Measurements from ENCODE around the gene ZNF521. TPM values are rescaled to one million over a fixed set of nuclear protein-coding genes. Genes with fewer than 3 reads are reported as not detected.

ZNF521 gene
- polyA plus RNA-seq, 3 donors = 0.07 to 0.20 TPM; not detected in 1

DNA sequence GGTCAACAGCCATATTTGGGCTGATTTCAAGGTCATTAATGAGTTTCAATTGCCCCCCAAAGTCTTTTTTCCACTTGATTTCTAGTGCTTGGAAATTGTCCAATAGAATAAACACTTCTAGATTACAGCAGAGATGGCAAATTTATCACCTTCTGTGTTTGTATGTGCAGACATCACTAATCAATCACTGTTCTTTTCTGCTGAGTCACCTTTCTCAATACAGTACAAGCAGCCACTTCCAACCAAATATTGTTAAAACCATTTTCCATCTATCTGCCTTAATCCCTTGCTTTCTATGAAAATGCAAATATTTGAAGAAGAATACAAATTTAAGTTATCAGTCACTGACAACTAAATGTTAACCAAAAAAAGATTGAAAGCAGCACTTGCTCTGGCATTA, 40.2 kb upstream of the ZNF521 start:
- no peaks in the 10 kb centered on the region for H4K20me1 ChIP-seq (ENCODE audit: insufficient read depth, low read length)
- no peaks in the 10 kb centered on the region for H3K27me3 ChIP-seq (ENCODE audit: control insufficient read depth in 2 of 2, insufficient read depth in 2 of 2, low read length in 2 of 2)
- H3K9ac ChIP-seq (ENCODE audit: insufficient read depth, low read length, poor library complexity, severe bottlenecking) = no peak overlapping the region
- no peaks in the 10 kb centered on the region for H3K36me3 ChIP-seq (replicated peaks in 1 of 2; ENCODE audit: control insufficient read depth in 1 of 2, insufficient read depth in 2 of 2, low read length in 2 of 2)
- H3K27ac ChIP-seq (ENCODE audit: low read depth in 1 of 2, low read length in 2 of 2) = no peak overlapping the region
- H3K9me3 ChIP-seq (replicated peaks in 1 of 2; ENCODE audit: control insufficient read depth in 1 of 2, insufficient read depth in 1 of 2, low read length in 2 of 2) = peaks cover 5 to 15% of the 10 kb centered on the region in 2 donors
- no peak overlapping the region for H3K4me2 ChIP-seq (replicated peaks; ENCODE audit: extremely low read depth, low read length, poor library complexity, severe bottlenecking)
- Mint-ChIP-seq H3K9me3 (peaks cover 4 to 28% (median 16%) of the 10 kb centered on the region in 7 donors), H3K27me3 (ENCODE audit: low read depth in 3 of 3) (peaks cover 0 to 2% (median 0%) of the 10 kb centered on the region in 3 donors), H3K4me3 (no peak overlapping the region), H3K4me1 (no peaks in the 10 kb centered on the region), H3K36me3 (no peaks in the 10 kb centered on the region), H3K27ac (no peak overlapping the region)
- H3K4me3 ChIP-seq (replicated peaks in 1 of 3; ENCODE audit: low read depth in 2 of 3, low read length in 3 of 3) = no peak overlapping the region
- H2AFZ ChIP-seq (ENCODE audit: insufficient read depth, low read depth, low read length, poor library complexity, severe bottlenecking) = no peak overlapping the region
- no peak for DNase-seq
- intact Hi-C loops (cut with micrococcal nuclease) = no loop called here
- TF ChIP-seq, protein P1, sequence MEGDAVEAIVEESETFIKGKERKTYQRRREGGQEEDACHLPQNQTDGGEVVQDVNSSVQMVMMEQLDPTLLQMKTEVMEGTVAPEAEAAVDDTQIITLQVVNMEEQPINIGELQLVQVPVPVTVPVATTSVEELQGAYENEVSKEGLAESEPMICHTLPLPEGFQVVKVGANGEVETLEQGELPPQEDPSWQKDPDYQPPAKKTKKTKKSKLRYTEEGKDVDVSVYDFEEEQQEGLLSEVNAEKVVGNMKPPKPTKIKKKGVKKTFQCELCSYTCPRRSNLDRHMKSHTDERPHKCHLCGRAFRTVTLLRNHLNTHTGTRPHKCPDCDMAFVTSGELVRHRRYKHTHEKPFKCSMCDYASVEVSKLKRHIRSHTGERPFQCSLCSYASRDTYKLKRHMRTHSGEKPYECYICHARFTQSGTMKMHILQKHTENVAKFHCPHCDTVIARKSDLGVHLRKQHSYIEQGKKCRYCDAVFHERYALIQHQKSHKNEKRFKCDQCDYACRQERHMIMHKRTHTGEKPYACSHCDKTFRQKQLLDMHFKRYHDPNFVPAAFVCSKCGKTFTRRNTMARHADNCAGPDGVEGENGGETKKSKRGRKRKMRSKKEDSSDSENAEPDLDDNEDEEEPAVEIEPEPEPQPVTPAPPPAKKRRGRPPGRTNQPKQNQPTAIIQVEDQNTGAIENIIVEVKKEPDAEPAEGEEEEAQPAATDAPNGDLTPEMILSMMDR (IDR thresholded peaks at IDR 0.05) = no peak
- H3K4me1 ChIP-seq (ENCODE audit: control insufficient read depth in 1 of 2, insufficient read depth in 2 of 2, low read length in 2 of 2) = no peaks in the 10 kb centered on the region
- no peaks in the 10 kb centered on the region for H3K79me2 ChIP-seq (ENCODE audit: insufficient read depth, low read length)

DNA sequence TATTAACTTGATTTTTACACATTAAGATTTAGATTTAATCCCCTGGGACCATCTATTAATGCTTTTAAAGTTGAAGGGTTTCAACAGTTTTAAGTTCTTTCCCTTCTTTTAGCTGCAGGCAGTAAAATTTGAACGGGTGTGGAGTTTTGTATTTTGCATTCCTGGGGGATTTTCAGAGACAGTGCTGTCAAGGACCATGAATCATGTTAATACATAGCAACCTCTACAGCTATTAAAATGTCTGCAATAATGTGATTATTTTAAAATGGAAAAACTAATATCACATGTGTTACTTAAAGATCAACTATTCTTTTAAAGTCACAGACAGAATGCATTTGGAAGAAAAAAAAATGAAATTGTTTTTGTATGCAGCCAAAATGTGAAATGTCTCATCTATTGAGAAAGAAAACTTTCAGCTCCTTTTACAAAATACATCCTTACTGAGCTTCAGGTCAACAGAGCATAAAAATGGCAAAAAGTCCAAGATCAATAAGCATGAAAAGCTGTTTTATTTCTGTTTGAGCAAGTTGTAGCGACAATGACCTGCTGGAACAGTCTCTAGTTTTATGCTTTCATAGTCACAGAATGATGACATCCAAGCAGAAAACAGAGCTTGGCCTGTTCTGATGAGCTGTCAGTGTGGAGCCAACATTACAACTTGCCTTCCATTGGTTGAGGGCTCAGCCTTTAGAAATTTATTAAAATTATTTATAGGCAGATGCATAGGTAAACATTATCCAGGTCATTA, 21.6 kb upstream of the ZNF521 start:
- no peaks in the 10 kb centered on the region for H3K9me3 Mint-ChIP-seq
- no peaks in the 10 kb centered on the region for H3K27me3 ChIP-seq (ENCODE audit: control insufficient read depth in 2 of 2, insufficient read depth in 2 of 2, low read length in 2 of 2)
- TF ChIP-seq, protein P1 (IDR thresholded peaks at IDR 0.05) = no peak
- H3K9ac ChIP-seq (ENCODE audit: insufficient read depth, low read length, poor library complexity, severe bottlenecking) = no peak overlapping the region
- no peaks in the 10 kb centered on the region for H3K36me3 ChIP-seq (replicated peaks in 1 of 2; ENCODE audit: control insufficient read depth in 1 of 2, insufficient read depth in 2 of 2, low read length in 2 of 2)
- H3K4me3 ChIP-seq (replicated peaks in 1 of 3; ENCODE audit: low read depth in 2 of 3, low read length in 3 of 3) = no peak overlapping the region
- 100% methylated on average over 1 of the region's 2 CpGs for WGBS (ENCODE audit: insufficient coverage)
- no peaks in the 10 kb centered on the region for H3K36me3 Mint-ChIP-seq
- DNase-seq = no peak
- H3K4me3 Mint-ChIP-seq = no peak overlapping the region
- no peaks in the 10 kb centered on the region for H3K4me1 Mint-ChIP-seq
- H3K4me1 ChIP-seq (ENCODE audit: control insufficient read depth in 1 of 2, insufficient read depth in 2 of 2, low read length in 2 of 2) = no peaks in the 10 kb centered on the region
- no peaks in the 10 kb centered on the region for H3K9me3 ChIP-seq (replicated peaks in 1 of 2; ENCODE audit: control insufficient read depth in 1 of 2, insufficient read depth in 1 of 2, low read length in 2 of 2)
- no peak overlapping the region for H2AFZ ChIP-seq (ENCODE audit: insufficient read depth, low read depth, low read length, poor library complexity, severe bottlenecking)
- H3K27me3 Mint-ChIP-seq (ENCODE audit: low read depth in 3 of 3) = peaks cover 1 to 3% (median 2%) of the 10 kb centered on the region in 3 donors
- H4K20me1 ChIP-seq (ENCODE audit: insufficient read depth, low read length) = no peaks in the 10 kb centered on the region
- H3K27ac Mint-ChIP-seq = no peak overlapping the region
- intact Hi-C loops (cut with micrococcal nuclease) = no loop called here
- H3K4me2 ChIP-seq (replicated peaks; ENCODE audit: extremely low read depth, low read length, poor library complexity, severe bottlenecking) = no peak overlapping the region
- H3K79me2 ChIP-seq (ENCODE audit: insufficient read depth, low read length) = no peaks in the 10 kb centered on the region
- no peak overlapping the region for H3K27ac ChIP-seq (ENCODE audit: low read depth in 1 of 2, low read length in 2 of 2)

Measured in CD14-positive monocyte (primary cell).